ENCODE measurements around the gene DBNL.
A peak's percentile ranks its signal among the peaks of the same experiment; 100 is the strongest.

The DBNL gene

GRCh38 chr7:44060091-44060947 is 15.8 kb downstream of the DBNL start:
- DNase-seq (ENCODE audit: low read depth, low spot score): no peak
- no peak overlapping the region for H3K27ac ChIP-seq

- no peak overlapping the region for H3K27ac ChIP-seq
- no peak for DNase-seq (ENCODE audit: low read depth, low spot score)
These were observed 16.6 kb downstream of the DBNL start for GRCh38 chr7:44060948-44061644.

- no peak overlapping the region for H3K27ac ChIP-seq
- no peak for DNase-seq (ENCODE audit: low read depth, low spot score)
These were observed 17.2 kb downstream of the DBNL start for GRCh38 chr7:44061645-44062179.

GRCh38 chr7:44062180-44062902 is 17.8 kb downstream of the DBNL start:
- no peak for DNase-seq (ENCODE audit: low read depth, low spot score)
- no peak overlapping the region for H3K27ac ChIP-seq

GRCh38 chr7:44062903-44063295 is 18.4 kb downstream of the DBNL start:
- no peak for DNase-seq (ENCODE audit: low read depth, low spot score)
- no peak overlapping the region for H3K27ac ChIP-seq

GRCh38 chr7:44063547-44063893 is 19.0 kb downstream of the DBNL start:
- H3K27ac ChIP-seq: no peak overlapping the region
- DNase-seq (ENCODE audit: low read depth, low spot score): no peak

- DNase-seq (ENCODE audit: low read depth, low spot score): no peak
- H3K27ac ChIP-seq: no peak overlapping the region
These were observed 19.6 kb downstream of the DBNL start for GRCh38 chr7:44063894-44064651.

GRCh38 chr7:44064791-44065430 is 20.4 kb downstream of the DBNL start:
- no peak for DNase-seq (ENCODE audit: low read depth, low spot score)
- H3K27ac ChIP-seq: no peak overlapping the region

- DNase-seq (ENCODE audit: low read depth, low spot score): no peak
- no peak within 1 kb of the TSS for H3K27ac ChIP-seq
These were observed 21.1 kb downstream of the DBNL start, which contains the start of gene PGAM2 for GRCh38 chr7:44065431-44066110. Gene PGAM2, minus strand, starts transcription at chr7:44065567. Its CDS starts 38 bp downstream, at chr7:44065529.

- no peak overlapping the region for H3K27ac ChIP-seq
- no peak for DNase-seq (ENCODE audit: low read depth, low spot score)
These were observed 21.6 kb downstream of the DBNL start for GRCh38 chr7:44066111-44066460.

- H3K27ac ChIP-seq: no peak overlapping the region
- DNase-seq (ENCODE audit: low read depth, low spot score): no peak
These were observed 22.1 kb downstream of the DBNL start for GRCh38 chr7:44066494-44067063.

GRCh38 chr7:44067064-44067951 is 22.8 kb downstream of the DBNL start:
- no peak for DNase-seq (ENCODE audit: low read depth, low spot score)
- H3K27ac ChIP-seq: no peak overlapping the region

GRCh38 chr7:44068054-44068453 is 23.6 kb downstream of the DBNL start:
- no peak overlapping the region for H3K27ac ChIP-seq
- DNase-seq (ENCODE audit: low read depth, low spot score): no peak

GRCh38 chr7:44071726-44072363 is 27.3 kb downstream of the DBNL start:
- DNase-seq (ENCODE audit: low read depth, low spot score): no peak
- peak overlapping the region; percentile 70 for H3K27ac ChIP-seq

- H3K27ac ChIP-seq: peak overlapping the region; percentile 70
- no peak for DNase-seq (ENCODE audit: low read depth, low spot score)
These were observed 28.1 kb downstream of the DBNL start for GRCh38 chr7:44072364-44073231.

GRCh38 chr7:44073664-44074348 is 29.3 kb downstream of the DBNL start:
- peak overlapping the region; percentile 70 for H3K27ac ChIP-seq
- no peak for DNase-seq (ENCODE audit: low read depth, low spot score)
